Lower leg skin (tissue), 4 donors: ENCODE measurements around the gene CEP55. TPM values are rescaled to one million over a fixed set of nuclear protein-coding genes. Genes with fewer than 3 reads are reported as not detected.

Source experiments
- DNase-seq, 2 donors: peaks; one replicate each; pipeline ENCODE4 v3.0.0-alpha.2; 2019; ENCODE audit warnings: low spot score in 2 of 2
- H3K4me3 ChIP-seq: fragments of 200-600 bp; sonication (generic); 2 replicates; pipeline ENCODE4 v1.5.1; 2017; ENCODE audit warnings: mild to moderate bottlenecking, low read depth; ENCODE audit not compliant: poor library complexity, severe bottlenecking
- POLR2A ChIP-seq, 2 donors: fragments of 450-650 bp; IDR thresholded peaks; one replicate each; pipeline ENCODE4 v1.6.1; 2016 to 2017; ENCODE audit warnings: antibody characterized with exemption in 2 of 2, mild to moderate bottlenecking in 1 of 2, moderate library complexity in 1 of 2
- WGBS, 2 donors: methylation state at CpG; one replicate each; pipeline ENCODE4 v1.1.5; 2018; 5-methylcytosine and 5-hydroxymethylcytosine counted together
- intact Hi-C: fragments of 100-400 bp; cut with DNase I; formaldehyde crosslinking; loops from one replicate; pipeline ENCODE4 v1.15.0; 2023; ENCODE audit warnings: low total_unique reads
- total RNA-seq, 4 donors: library from RNA; depleted of rRNA; stranded (reverse); fragments of >200 nt; gene quantifications; one replicate each; pipeline ENCODE4 v1.1.0, GENCODE V29; 2016
- TF ChIP-seq, protein P1 (sequence below), 3 donors: fragments of 450-650 bp; IDR thresholded peaks; one replicate each; pipeline ENCODE4 v1.5.1; 2016; ENCODE audit warnings: antibody characterized with exemption in 3 of 3, mild to moderate bottlenecking in 3 of 3, moderate library complexity in 2 of 3

The CEP55 gene
- total RNA-seq, 4 donors from 2014 or later = 0.29 to 3.3 (median 1.7) TPM

DNA sequence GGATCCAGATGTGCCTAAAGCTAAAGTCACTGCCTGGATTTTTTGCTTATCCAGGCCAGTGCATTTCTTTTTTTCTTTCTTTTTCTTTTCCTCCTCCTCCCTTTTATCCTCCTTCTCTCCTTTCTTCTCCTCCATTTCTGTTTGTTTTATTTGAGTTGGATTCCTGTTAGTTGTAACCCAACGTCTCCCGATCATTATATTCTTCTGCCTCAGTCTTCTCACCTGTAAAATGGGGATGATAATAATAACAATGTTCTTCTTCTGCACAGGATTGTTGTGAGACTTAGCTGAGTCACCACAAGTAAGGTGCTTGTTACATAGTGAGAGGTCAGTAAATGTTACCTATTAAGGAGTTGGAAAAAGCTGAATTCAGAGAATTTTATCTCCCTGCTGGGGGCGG lies 56.4 kb downstream of the CEP55 start:
- intact Hi-C loops = no loop called here

DNA sequence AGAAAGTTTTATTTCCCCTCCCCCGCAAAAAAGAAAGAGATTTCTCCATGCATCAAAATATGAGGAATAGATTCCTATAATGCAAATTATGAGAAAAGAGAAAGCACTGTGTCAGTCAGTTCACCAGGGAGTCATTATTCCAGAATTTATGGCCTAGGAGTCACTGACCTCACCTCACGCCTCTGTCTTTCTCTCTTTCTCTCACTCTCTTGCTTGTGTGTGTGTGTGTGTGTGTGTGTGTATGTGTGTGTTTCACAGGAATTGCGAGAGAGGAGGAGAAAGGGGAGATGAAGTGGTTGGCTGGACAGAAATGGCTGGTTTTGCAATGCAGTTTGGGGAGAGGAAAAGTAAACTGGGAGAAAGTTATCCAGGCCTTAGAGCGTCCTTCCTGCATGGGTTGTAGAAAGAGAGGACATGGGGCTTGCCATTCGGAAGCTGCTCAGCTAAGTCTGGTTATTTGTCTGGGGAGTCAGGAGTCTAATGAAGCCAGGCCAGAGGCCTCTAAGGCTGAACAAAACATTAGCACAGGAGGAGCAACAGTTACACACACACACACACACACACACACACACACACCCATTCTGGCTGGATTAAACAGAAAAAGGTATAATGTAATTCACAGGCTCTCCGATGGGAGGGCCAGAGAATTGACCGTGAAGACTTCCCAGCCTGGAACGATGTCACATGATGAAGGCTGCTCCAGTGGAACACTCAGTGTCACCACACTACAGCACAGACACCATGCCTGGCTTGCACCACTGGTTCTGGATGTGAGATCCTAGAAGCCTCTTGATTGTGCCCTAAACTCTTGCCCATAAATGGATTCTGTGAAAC lies 57.3 kb downstream of the CEP55 start:
- 83 to 85% methylated on average over 8 of the region's 8 CpGs for WGBS, 2 donors
- no peak overlapping the region for H3K4me3 ChIP-seq
- TF ChIP-seq POLR2A (IDR thresholded peaks at IDR 0.05) = no peak
- TF ChIP-seq, protein P1, sequence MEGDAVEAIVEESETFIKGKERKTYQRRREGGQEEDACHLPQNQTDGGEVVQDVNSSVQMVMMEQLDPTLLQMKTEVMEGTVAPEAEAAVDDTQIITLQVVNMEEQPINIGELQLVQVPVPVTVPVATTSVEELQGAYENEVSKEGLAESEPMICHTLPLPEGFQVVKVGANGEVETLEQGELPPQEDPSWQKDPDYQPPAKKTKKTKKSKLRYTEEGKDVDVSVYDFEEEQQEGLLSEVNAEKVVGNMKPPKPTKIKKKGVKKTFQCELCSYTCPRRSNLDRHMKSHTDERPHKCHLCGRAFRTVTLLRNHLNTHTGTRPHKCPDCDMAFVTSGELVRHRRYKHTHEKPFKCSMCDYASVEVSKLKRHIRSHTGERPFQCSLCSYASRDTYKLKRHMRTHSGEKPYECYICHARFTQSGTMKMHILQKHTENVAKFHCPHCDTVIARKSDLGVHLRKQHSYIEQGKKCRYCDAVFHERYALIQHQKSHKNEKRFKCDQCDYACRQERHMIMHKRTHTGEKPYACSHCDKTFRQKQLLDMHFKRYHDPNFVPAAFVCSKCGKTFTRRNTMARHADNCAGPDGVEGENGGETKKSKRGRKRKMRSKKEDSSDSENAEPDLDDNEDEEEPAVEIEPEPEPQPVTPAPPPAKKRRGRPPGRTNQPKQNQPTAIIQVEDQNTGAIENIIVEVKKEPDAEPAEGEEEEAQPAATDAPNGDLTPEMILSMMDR (IDR thresholded peaks at IDR 0.05) = no peak
- DNase-seq = no peak
- intact Hi-C loops = no loop called here

More for the DNA sequence above, 56.4 kb downstream of the CEP55 start:
- TF ChIP-seq, protein P1 (IDR thresholded peaks at IDR 0.05) = no peak
- no peak for TF ChIP-seq POLR2A (IDR thresholded peaks at IDR 0.05)
- no peak overlapping the region for H3K4me3 ChIP-seq
- DNase-seq = no peak
- WGBS, 2 donors = 92 to 98% methylated on average over 3 of the region's 3 CpGs

DNA sequence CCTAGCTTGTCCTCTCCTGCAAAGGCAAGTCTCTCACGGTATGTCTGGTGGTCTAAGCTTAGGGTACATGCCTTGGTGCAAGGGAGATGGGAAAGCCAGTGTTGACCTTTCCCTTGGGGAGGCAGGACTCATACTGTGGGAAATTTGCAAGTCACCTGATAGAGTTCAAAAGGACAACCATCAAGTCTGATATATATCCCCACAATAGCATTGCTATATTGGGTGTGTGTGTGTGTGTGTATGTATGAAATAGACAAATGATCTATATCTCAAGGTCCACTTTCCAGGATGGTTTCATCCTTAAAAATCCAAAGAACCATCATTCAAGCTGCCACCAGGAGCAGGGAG lies 57.9 kb downstream of the CEP55 start:
- WGBS, 2 donors = 80 to 94% methylated on average over 1 of the region's 1 CpG
- DNase-seq = no peak
- H3K4me3 ChIP-seq = no peak overlapping the region
- intact Hi-C loops = no loop called here
- TF ChIP-seq, protein P1 (IDR thresholded peaks at IDR 0.05) = no peak
- TF ChIP-seq POLR2A (IDR thresholded peaks at IDR 0.05) = no peak

DNA sequence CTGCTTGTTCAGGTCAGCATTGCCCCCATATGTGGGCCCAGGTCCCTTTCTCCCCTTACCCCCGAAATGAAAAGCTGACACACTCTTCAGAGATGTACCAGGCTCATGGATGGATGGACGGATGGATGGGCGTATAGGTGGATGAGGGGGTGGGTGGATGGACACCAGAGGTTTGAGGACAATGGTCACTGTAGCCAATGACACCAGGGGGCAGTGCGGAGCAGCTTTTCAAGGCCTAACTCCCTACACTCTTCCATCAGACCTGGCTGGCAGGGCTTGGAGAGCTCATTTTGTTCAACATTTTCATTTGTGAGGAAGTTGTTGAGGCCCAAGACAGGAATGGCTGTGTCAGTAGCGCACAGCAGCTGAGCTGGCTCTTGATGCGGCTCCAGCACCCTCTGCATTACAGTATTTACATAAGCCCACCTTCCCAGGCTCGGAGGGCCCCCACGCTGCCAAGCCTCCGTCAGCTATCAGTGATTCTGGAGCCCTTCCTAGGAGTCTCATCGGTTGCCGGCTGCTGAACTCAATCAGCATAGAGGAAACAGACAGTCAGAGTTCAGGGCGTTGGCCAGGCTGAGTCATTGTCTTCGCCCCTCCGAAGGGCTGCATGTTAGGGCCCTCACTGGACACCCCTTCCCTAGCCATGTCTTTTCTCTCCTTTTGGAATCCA lies 58.5 kb downstream of the CEP55 start:
- DNase-seq = peak; percentile 50 to 93
- H3K4me3 ChIP-seq = no peak overlapping the region
- 44 to 62% methylated on average over 14 of the region's 14 CpGs for WGBS, 2 donors
- TF ChIP-seq, protein P1 (IDR thresholded peaks at IDR 0.05) = no peak
- TF ChIP-seq POLR2A (IDR thresholded peaks at IDR 0.05) = no peak
- intact Hi-C loops = no loop called here

DNA sequence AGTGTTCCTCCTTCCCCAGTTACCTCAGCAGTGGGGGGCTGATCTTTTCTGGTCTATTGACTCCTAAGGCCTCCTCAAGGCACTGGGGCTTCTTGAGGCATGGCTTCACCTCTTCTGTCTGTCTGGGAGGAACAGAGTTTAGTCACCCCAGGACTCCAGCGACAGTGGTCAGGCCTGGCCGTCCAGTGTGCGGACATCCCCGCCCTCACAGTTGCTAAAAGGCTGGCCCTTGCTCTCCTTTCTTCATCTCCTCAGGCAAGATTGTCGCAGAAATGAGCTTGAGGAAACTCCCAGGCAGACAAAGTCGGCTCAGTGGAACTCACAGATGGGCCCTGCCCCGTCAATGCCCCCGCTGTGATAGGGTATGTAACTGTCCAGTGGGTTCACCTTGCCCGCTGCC lies 63.1 kb downstream of the CEP55 start:
- 89 to 92% methylated on average over 9 of the region's 9 CpGs for WGBS, 2 donors
- H3K4me3 ChIP-seq = no peak overlapping the region
- TF ChIP-seq POLR2A (IDR thresholded peaks at IDR 0.05) = no peak
- TF ChIP-seq, protein P1 (IDR thresholded peaks at IDR 0.05) = no peak
- intact Hi-C loops = no loop called here
- no peak for DNase-seq
